Measurements from ENCODE around the gene MED13. TPM values are rescaled to one million over a fixed set of nuclear protein-coding genes. Genes with fewer than 3 reads are reported as not detected.
A peak's percentile ranks its signal among the peaks of the same experiment; 100 is the strongest.

Gene MED13
- total and polyA plus RNA-seq, 9 of the 15 experiments (the other 6 are each of a cell fraction or from before 2014, with no cell fraction given) = 5.4 to 48.4 (median 28.2) TPM

DNA sequence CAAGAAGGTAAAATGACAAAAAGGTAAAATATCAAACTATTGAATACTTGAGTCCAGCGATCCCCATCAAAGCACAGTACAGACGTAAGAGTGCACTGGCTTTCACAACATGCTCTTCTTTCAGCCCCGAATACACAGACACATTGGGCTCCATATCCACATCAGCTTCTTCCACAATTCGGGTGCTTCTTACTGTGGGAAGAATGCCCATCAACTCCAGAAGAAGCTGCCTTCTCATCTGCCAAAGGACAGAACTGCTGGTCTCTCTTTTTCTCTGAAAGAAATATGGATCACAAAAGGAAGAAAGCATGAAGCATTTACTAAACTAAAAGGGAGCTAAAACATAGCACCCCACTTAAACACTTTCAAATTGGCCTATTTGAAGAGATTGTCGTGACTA lies 157.7 kb downstream of the MED13 start:
- H2AFZ ChIP-seq (ENCODE audit: low read depth, low read length) = no peak overlapping the region
- no peaks in the 10 kb centered on the region for H3K4me1 ChIP-seq (replicated peaks in 1 of 2; ENCODE audit: control insufficient read depth in 2 of 2, insufficient read depth in 2 of 2, low read length in 2 of 2)
- whole genome bisulfite sequencing (ENCODE audit: insufficient coverage, low coverage, missing lambda C conversion rate) = 84% methylated on average over 5 of the region's 5 CpGs
- peaks cover 72% of the 10 kb centered on the region for H3K36me3 ChIP-seq (ENCODE audit: control insufficient read depth, insufficient read depth, low read length)
- no peaks in the 10 kb centered on the region for H3K27me3 ChIP-seq (ENCODE audit: control insufficient read depth in 2 of 2, insufficient read depth in 2 of 2, low read length in 2 of 2)
- no peak overlapping the region for H3K27ac ChIP-seq (ENCODE audit: extremely low read depth, low read depth, low read length)
- in situ Hi-C loops (cut with MboI) = no loop called here
- no peak overlapping the region for H3K4me3 ChIP-seq
- ATAC-seq (no peak), FAIRE-seq (no peak), DNase-seq (ENCODE audit: extremely low read depth in 1 of 4, low spot score in 3 of 4) (no peak)
- no peak for TF ChIP-seq ELF2 (CRISPR knock-in tag; IDR thresholded peaks at IDR 0.05)
- TF ChIP-seq ZBTB11 (CRISPR knock-in tag; IDR thresholded peaks at IDR 0.05) = peak in 1 of 3 experiments; percentile 91; a peak in 2 of 6 replicates
- CTCF ChIA-PET (ENCODE audit: low intra/inter-chr PET ratio) = interaction anchor here (0.6 kb wide), 1 partner anchor 116 kb away, joined by 5 read pairs; no protein-coding TSS in a partner anchor
- intact Hi-C loops (cut with micrococcal nuclease) = no loop called here
- no peaks in the 10 kb centered on the region for H3K9me1 ChIP-seq (ENCODE audit: control insufficient read depth, insufficient read depth, low read length)
- no peaks in the 10 kb centered on the region for H3K9me3 ChIP-seq (replicated peaks; ENCODE audit: control insufficient read depth, insufficient read depth, low read depth, low read length)
- H4K20me1 ChIP-seq (replicated peaks; ENCODE audit: control insufficient read depth, insufficient read depth, low read length) = no peaks in the 10 kb centered on the region
- H3K4me2 ChIP-seq (ENCODE audit: insufficient read depth, low read length) = no peak overlapping the region
- no TSS peak for BruUV-seq (replicated peaks)
- POLR2A ChIA-PET = interaction anchor here (0.7 kb wide), 2 partner anchors 9 to 409 kb away, joined by 3 read pairs; no protein-coding TSS in a partner anchor
- no peaks in the 10 kb centered on the region for H3K79me2 ChIP-seq (ENCODE audit: control insufficient read depth, insufficient read depth, low read length)
- H3K9ac ChIP-seq (ENCODE audit: insufficient read depth in 1 of 2, low read depth in 2 of 2, low read length in 2 of 2) = no peak overlapping the region
